ENCODE data around the gene NADSYN1. TPM values are rescaled to one million over a fixed set of nuclear protein-coding genes. Genes with fewer than 3 reads are reported as not detected.

The NADSYN1 gene
- total RNA-seq, 1 experiment from 2014 or later: 35.5 TPM

DNA sequence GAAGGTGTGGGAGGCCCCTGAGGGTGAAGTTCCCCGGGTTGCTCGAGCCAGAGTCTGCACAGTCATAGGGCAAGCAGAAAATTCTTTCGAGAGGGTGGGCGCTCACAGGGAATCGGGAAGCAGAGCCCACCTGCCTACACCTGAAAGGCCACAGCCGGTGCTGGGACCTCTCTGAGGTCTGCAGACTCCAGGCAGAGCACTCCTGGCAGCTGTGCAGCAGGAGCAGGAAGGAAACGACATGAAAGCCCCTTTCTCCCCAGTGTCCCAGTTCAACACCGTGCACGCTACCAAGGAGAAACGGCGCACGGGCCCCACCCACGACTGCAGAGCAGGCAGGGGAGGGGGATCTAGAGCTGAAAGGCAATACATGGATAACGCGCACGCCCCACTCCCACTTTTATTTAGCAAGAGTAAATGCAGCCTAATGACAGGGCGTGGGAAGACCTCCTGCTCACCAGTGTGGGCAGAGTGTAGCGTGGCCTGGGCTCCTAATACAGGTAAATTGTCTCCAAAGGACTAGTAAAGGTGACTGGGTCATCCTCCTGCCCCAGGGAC is 18.4 kb upstream of the NADSYN1 start:
- no peak for DNase-seq (ENCODE audit: low spot score)
- H3K4me3 ChIP-seq (ENCODE audit: low read depth, low read length, poor library complexity, severe bottlenecking): no peak overlapping the region
- no peaks in the 10 kb centered on the region for H3K4me1 ChIP-seq (ENCODE audit: insufficient read depth, low read length, poor library complexity, severe bottlenecking)
- POLR2A ChIA-PET (ENCODE audit: low non-redundant PET): no interaction called here
- TF ChIP-seq EZH2 (IDR thresholded peaks at IDR 0.05; ENCODE audit: borderline replicate concordance, low read depth, low read length, poor library complexity, severe bottlenecking): no peak
- TF ChIP-seq, protein P1, sequence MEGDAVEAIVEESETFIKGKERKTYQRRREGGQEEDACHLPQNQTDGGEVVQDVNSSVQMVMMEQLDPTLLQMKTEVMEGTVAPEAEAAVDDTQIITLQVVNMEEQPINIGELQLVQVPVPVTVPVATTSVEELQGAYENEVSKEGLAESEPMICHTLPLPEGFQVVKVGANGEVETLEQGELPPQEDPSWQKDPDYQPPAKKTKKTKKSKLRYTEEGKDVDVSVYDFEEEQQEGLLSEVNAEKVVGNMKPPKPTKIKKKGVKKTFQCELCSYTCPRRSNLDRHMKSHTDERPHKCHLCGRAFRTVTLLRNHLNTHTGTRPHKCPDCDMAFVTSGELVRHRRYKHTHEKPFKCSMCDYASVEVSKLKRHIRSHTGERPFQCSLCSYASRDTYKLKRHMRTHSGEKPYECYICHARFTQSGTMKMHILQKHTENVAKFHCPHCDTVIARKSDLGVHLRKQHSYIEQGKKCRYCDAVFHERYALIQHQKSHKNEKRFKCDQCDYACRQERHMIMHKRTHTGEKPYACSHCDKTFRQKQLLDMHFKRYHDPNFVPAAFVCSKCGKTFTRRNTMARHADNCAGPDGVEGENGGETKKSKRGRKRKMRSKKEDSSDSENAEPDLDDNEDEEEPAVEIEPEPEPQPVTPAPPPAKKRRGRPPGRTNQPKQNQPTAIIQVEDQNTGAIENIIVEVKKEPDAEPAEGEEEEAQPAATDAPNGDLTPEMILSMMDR (conservative IDR thresholded peaks at IDR 0.05; ENCODE audit: low read depth, low read length): no peak
- intact Hi-C loops (cut with micrococcal nuclease; ENCODE audit: unreplicated experiment): no loop called here
- peaks cover 60% of the 10 kb centered on the region for H3K36me3 ChIP-seq (ENCODE audit: insufficient read depth, low read length, poor library complexity, severe bottlenecking)
- H3K9me3 ChIP-seq (ENCODE audit: low read depth, low read length, poor library complexity, severe bottlenecking): no peaks in the 10 kb centered on the region
- H3K27me3 ChIP-seq (replicated peaks; ENCODE audit: insufficient read depth, low read depth, low read length, poor library complexity): no peaks in the 10 kb centered on the region
- no peak overlapping the region for H3K27ac ChIP-seq (ENCODE audit: low read depth, low read length, poor library complexity, severe bottlenecking)
- CTCF ChIA-PET: no interaction called here
- TSS peak; percentile 61 for BruUV-seq (replicated peaks)

DNA sequence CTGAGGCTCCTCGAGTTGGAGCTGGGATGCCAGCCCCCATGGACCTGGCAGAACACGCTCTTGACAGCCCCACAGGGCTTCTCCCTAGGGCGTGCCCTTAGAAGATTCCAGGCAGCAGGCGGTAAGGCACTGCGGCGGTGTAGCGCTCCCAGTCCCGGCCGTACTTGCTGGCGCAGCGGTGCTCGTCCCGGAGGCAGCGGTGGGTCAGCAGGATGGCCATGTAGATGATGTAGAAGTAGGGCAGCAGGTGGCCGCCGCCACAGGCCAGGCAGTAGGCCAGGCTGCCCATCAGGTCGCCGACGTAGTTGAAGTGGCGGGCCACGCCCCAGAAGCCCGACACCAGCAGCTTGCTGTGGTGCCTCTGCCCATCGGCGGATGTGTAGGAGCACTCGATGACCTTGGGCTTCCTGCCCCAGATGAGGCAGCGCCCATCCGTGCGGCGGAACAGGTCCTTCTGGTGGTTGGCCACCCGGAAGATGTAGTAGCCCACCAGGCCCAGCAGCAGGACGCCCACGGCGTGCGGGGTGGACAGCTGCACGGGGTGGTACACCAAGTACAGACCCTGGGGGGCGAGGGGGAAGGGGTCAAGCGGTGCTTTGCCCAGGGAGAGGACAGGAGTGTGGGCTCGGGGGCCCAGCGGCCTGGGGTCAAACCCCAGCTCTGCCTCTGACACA is 17.6 kb upstream of the NADSYN1 start:
- intact Hi-C loops (cut with micrococcal nuclease; ENCODE audit: unreplicated experiment): no loop called here
- H3K4me1 ChIP-seq (ENCODE audit: insufficient read depth, low read length, poor library complexity, severe bottlenecking): no peaks in the 10 kb centered on the region
- peaks cover 68% of the 10 kb centered on the region for H3K36me3 ChIP-seq (ENCODE audit: insufficient read depth, low read length, poor library complexity, severe bottlenecking)
- no peak for DNase-seq (ENCODE audit: low spot score)
- H3K4me3 ChIP-seq (ENCODE audit: low read depth, low read length, poor library complexity, severe bottlenecking): no peak overlapping the region
- POLR2A ChIA-PET (ENCODE audit: low non-redundant PET): no interaction called here
- BruUV-seq (replicated peaks): no TSS peak
- H3K27ac ChIP-seq (ENCODE audit: low read depth, low read length, poor library complexity, severe bottlenecking): no peak overlapping the region
- CTCF ChIA-PET: no interaction called here
- H3K9me3 ChIP-seq (ENCODE audit: low read depth, low read length, poor library complexity, severe bottlenecking): no peaks in the 10 kb centered on the region
- no peaks in the 10 kb centered on the region for H3K27me3 ChIP-seq (replicated peaks; ENCODE audit: insufficient read depth, low read depth, low read length, poor library complexity)
- TF ChIP-seq EZH2 (IDR thresholded peaks at IDR 0.05; ENCODE audit: borderline replicate concordance, low read depth, low read length, poor library complexity, severe bottlenecking): no peak
- TF ChIP-seq, protein P1 (conservative IDR thresholded peaks at IDR 0.05; ENCODE audit: low read depth, low read length): no peak

DNA sequence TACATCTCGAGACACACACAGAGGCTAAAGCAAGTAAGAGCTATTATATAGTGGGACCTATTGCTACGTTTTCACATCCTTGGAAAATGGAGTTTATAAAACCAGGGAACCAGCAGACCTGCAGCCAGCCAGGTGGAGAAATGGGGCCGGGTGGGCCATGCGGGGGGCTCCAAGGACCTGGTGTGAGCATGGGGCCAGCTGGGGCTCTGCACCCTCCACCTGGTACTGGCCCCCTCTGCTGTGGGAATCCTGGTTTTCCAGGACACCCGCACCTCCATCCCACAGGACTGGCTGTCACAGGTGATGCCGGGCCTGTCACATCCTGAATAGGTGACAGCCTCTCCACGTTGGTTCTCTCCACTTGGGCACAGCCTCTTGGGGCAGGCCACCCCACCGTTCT is 16.1 kb upstream of the NADSYN1 start:
- no peak for DNase-seq (ENCODE audit: low spot score)
- TF ChIP-seq EZH2 (IDR thresholded peaks at IDR 0.05; ENCODE audit: borderline replicate concordance, low read depth, low read length, poor library complexity, severe bottlenecking): no peak
- TF ChIP-seq, protein P1 (conservative IDR thresholded peaks at IDR 0.05; ENCODE audit: low read depth, low read length): no peak
- POLR2A ChIA-PET (ENCODE audit: low non-redundant PET): no interaction called here
- no TSS peak for BruUV-seq (replicated peaks)
- no peak overlapping the region for H3K4me3 ChIP-seq (ENCODE audit: low read depth, low read length, poor library complexity, severe bottlenecking)
- no peak overlapping the region for H3K27ac ChIP-seq (ENCODE audit: low read depth, low read length, poor library complexity, severe bottlenecking)
- peaks cover 81% of the 10 kb centered on the region for H3K36me3 ChIP-seq (ENCODE audit: insufficient read depth, low read length, poor library complexity, severe bottlenecking)
- intact Hi-C loops (cut with micrococcal nuclease; ENCODE audit: unreplicated experiment): no loop called here
- no peaks in the 10 kb centered on the region for H3K27me3 ChIP-seq (replicated peaks; ENCODE audit: insufficient read depth, low read depth, low read length, poor library complexity)
- CTCF ChIA-PET: no interaction called here
- no peaks in the 10 kb centered on the region for H3K4me1 ChIP-seq (ENCODE audit: insufficient read depth, low read length, poor library complexity, severe bottlenecking)
- H3K9me3 ChIP-seq (ENCODE audit: low read depth, low read length, poor library complexity, severe bottlenecking): no peaks in the 10 kb centered on the region
